BLaER1 (cell line): ENCODE results near the gene MACROH2A1.

Experiments used
- H3K27ac ChIP-seq: shearing (Covaris generic); formaldehyde crosslinking; 2 replicates; pipeline ENCODE4 v1.8.1; 2022
- H3K27me3 ChIP-seq: shearing (Covaris generic); formaldehyde crosslinking; 2 replicates; pipeline ENCODE4 v1.8.1; 2022
- H3K36me3 ChIP-seq: shearing (Covaris generic); formaldehyde crosslinking; 2 replicates; pipeline ENCODE4 v1.8.1; 2022
- H3K4me1 ChIP-seq: shearing (Covaris generic); formaldehyde crosslinking; 2 replicates; pipeline ENCODE4 v1.8.1; 2022
- H3K4me2 ChIP-seq: shearing (Covaris generic); formaldehyde crosslinking; 2 replicates; pipeline ENCODE4 v1.8.1; 2022
- H3K4me3 ChIP-seq: shearing (Covaris generic); formaldehyde crosslinking; 2 replicates; pipeline ENCODE4 v1.8.1; 2022
- H3K9ac ChIP-seq: shearing (Covaris generic); formaldehyde crosslinking; 2 replicates; pipeline ENCODE4 v1.8.1; 2022
- H3K9me3 ChIP-seq: shearing (Covaris generic); formaldehyde crosslinking; 2 replicates; pipeline ENCODE4 v1.8.1; 2022
- H4K20me1 ChIP-seq: shearing (Covaris generic); formaldehyde crosslinking; 2 replicates; pipeline ENCODE4 v1.8.1; 2022
- Cebpa-rat ChIP-seq: shearing (Covaris generic); IDR thresholded peaks from 2 replicates; pipeline ENCODE4 v1.8.1; 2022

MACROH2A1 gene

DNA sequence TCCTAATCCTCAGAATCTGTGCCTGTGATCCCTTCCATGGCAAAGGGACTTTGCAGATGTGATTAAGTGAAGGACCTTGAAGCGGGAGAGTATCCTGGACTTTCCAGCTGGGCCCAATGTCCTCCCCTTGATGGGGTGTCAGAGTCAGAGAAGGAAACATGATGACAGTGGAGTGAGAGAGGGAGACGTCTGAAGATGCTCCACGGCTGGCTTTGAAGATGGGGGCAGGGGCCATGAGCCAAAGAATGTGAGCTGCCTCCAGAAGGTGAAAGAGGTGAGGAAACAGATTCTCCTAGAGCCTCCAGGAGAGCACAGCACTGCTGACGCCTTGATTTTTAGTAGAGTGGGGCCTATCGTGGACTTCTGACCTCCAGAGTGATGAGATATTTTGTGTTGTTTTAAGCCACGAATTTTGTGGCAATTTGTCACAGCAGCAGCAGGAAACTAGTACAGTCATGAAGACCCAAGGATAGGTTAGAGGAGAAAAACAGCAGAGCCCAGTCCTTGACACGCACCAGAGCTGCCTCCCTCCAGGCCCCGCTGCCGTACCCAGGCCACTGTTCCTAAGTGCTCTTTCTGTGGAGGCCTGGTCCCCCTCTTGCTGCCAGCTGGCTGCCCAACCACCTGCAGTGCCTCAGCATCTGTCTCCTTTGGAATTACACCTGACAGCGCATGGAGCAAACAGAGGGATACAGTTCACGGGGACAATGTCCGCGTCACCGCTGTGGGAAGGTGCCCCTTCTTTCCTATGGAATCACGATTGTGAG, 78.1 kb downstream of the MACROH2A1 start:
- H3K4me3 ChIP-seq: no peak overlapping the region
- no peak overlapping the region for H3K9ac ChIP-seq
- H3K4me2 ChIP-seq: no peak overlapping the region
- H3K9me3 ChIP-seq: no peaks in the 10 kb centered on the region
- no peaks in the 10 kb centered on the region for H3K27me3 ChIP-seq
- no peaks in the 10 kb centered on the region for H3K36me3 ChIP-seq
- H4K20me1 ChIP-seq: no peaks in the 10 kb centered on the region
- H3K27ac ChIP-seq: no peak overlapping the region
- H3K4me1 ChIP-seq: no peaks in the 10 kb centered on the region
- TF ChIP-seq Cebpa-rat: no peak

DNA sequence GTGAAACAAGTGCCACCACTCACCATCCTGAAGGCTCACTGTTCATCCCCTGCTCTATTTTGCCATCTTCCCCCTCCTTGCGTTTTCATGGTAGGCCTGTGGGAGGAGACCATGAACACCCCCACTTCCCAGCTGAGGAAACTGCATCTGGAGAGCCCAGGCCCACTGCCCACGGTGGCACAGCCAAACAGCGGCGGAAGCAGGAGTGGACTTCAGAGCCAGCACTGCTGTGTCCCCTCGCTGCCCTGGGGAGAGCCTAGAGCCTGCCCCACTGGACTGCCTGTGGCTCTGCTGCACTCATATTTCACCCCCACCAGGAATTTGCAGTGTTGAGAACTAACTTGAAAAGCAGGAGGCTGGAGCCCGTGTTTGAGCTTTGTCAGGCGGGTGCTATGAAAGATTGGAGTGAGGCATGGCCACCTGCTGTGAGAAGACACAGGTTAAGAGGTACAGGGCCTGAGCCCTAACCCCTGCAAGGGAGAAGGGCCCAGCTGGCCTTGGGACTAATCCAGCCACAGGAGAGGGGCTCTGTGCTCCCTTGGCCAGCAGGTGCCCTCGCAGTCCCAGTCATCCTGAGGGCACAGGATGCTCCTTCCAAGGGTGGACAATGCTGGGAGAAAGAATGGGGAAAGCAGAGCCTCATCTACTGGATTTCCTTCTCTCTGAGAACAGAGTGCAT, 79.0 kb downstream of the MACROH2A1 start:
- Histone ChIP-seq H3K27me3 (no peaks in the 10 kb centered on the region), H3K4me3 (no peak overlapping the region), H4K20me1 (no peaks in the 10 kb centered on the region), H3K27ac (no peak overlapping the region), H3K36me3 (no peaks in the 10 kb centered on the region), H3K4me2 (no peak overlapping the region), H3K4me1 (no peaks in the 10 kb centered on the region), H3K9me3 (no peaks in the 10 kb centered on the region), H3K9ac (no peak overlapping the region)
- no peak for TF ChIP-seq Cebpa-rat

DNA sequence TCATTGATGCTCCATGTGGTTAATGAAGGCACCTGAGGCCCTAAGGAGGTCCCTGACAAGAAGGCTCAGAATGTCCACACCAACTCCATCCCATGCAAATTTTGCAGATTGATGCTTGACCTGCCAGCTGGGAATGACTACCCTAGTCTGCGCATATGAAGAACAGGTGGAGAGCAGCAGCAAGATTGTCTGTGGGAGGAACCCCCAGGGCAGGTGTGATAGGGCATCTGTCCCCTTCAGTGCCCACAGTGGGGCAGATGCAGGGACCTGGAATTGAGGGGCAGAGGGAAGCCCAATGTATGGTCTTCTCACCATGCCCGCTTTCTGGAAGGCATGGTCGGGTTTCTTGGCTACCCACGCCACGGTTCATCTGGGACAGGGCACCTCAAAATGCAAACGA, 79.6 kb downstream of the MACROH2A1 start:
- Histone ChIP-seq H3K4me1 (no peaks in the 10 kb centered on the region), H3K27ac (no peak overlapping the region), H3K4me2 (no peak overlapping the region), H3K4me3 (no peak overlapping the region), H3K9ac (no peak overlapping the region), H3K27me3 (no peaks in the 10 kb centered on the region), H4K20me1 (no peaks in the 10 kb centered on the region), H3K36me3 (no peaks in the 10 kb centered on the region), H3K9me3 (no peaks in the 10 kb centered on the region)
- TF ChIP-seq Cebpa-rat: no peak

DNA sequence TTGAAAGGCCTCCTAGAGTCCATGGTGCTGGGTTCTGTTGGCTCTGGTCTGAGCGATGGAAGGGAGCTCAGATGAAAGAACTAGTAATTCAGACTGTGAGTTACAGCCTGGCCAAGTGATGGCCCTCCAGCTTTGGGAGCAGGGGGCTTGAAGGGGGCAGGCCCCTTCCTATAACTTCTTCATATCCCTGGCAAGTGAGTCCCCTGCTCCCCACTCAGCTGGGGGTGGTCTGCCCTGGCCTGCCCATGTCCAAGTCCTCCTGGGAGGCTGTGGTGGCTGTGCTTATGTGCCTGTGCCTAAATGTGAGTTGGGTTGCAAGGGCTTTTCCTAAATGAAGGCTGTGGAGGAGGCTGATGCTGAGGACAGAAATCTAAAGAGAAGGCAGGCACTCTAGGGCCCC, 80.1 kb downstream of the MACROH2A1 start:
- no peaks in the 10 kb centered on the region for H3K27me3 ChIP-seq
- no peak overlapping the region for H3K4me2 ChIP-seq
- H3K4me3 ChIP-seq: no peak overlapping the region
- TF ChIP-seq Cebpa-rat: no peak
- no peaks in the 10 kb centered on the region for H4K20me1 ChIP-seq
- no peaks in the 10 kb centered on the region for H3K9me3 ChIP-seq
- no peak overlapping the region for H3K27ac ChIP-seq
- no peaks in the 10 kb centered on the region for H3K36me3 ChIP-seq
- no peak overlapping the region for H3K9ac ChIP-seq
- H3K4me1 ChIP-seq: no peaks in the 10 kb centered on the region

DNA sequence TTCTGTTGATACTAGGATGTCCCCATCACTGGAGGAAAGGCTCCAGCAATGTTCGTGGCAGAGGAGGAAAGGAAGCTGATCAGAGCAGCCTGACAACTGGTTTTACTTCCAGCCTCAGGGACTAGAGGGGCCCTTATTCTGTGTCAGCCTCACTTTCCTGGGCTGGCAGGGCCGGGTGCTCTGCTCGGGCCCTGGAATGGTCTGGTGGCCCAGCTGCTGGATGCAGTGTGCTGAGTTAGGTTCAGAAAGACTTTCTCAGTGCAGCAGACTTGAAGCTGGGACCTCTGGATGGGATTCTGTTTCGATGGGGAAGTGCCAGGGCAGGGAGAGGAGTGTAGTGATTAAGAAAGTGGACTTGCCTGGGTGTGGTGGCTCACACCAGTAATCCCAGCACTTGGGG, 81.0 kb downstream of the MACROH2A1 start:
- Histone ChIP-seq H3K27me3 (no peaks in the 10 kb centered on the region), H3K36me3 (no peaks in the 10 kb centered on the region), H3K4me1 (no peaks in the 10 kb centered on the region), H3K4me3 (no peak overlapping the region), H3K4me2 (no peak overlapping the region), H4K20me1 (no peaks in the 10 kb centered on the region), H3K9ac (no peak overlapping the region), H3K9me3 (no peaks in the 10 kb centered on the region), H3K27ac (no peak overlapping the region)
- no peak for TF ChIP-seq Cebpa-rat

DNA sequence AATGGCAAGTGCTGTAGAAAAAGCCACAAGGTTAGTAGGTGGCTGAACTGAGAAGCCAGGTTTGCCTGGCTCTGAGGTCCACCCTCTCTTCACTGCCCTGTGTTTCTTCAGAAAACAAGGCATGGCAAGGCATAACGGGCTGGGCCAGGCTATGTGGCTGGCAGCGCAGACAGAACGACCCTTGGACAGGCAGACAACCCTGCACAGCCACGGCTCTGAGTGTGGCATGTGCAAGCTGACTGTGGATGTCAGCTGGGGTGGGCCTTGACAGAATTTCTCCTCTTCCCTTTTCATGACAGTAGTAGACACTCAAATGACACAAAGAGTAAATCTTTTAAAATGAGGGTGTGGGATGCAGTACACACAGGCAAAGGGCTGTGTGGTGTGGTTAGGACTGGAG, 81.7 kb downstream of the MACROH2A1 start:
- H3K27ac ChIP-seq: no peak overlapping the region
- no peaks in the 10 kb centered on the region for H3K4me1 ChIP-seq
- H3K4me2 ChIP-seq: no peak overlapping the region

DNA sequence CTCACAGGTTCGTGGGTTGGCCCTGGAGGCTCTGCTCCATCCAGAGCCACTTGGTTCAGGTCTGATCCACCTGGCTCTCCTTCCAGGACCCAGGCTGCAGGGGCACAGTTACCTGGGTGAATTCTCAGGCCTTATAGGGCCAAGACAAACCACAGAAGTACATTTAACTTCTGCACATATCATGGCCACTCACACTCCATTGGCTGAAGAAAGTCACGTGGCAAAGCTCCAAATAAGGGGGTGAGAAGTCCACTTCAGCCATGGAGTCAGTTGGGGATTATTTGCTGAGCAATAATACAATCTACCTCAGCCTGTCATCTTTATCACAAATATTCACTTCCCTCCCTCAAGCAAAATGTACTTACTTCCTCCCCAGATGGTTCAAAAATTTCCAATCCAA, 83.6 kb downstream of the MACROH2A1 start:
- Histone ChIP-seq H3K4me2 (no peak overlapping the region), H3K36me3 (no peaks in the 10 kb centered on the region), H3K4me1 (no peaks in the 10 kb centered on the region), H3K9ac (no peak overlapping the region), H3K27ac (no peak overlapping the region), H3K27me3 (no peaks in the 10 kb centered on the region), H3K4me3 (no peak overlapping the region), H4K20me1 (no peaks in the 10 kb centered on the region), H3K9me3 (no peaks in the 10 kb centered on the region)
- TF ChIP-seq Cebpa-rat: no peak

More for the DNA sequence above, 81.7 kb downstream of the MACROH2A1 start:
- Histone ChIP-seq H3K9me3 (no peaks in the 10 kb centered on the region), H3K9ac (no peak overlapping the region), H3K4me3 (no peak overlapping the region), H3K27me3 (no peaks in the 10 kb centered on the region), H3K36me3 (no peaks in the 10 kb centered on the region), H4K20me1 (no peaks in the 10 kb centered on the region)
- no peak for TF ChIP-seq Cebpa-rat

DNA sequence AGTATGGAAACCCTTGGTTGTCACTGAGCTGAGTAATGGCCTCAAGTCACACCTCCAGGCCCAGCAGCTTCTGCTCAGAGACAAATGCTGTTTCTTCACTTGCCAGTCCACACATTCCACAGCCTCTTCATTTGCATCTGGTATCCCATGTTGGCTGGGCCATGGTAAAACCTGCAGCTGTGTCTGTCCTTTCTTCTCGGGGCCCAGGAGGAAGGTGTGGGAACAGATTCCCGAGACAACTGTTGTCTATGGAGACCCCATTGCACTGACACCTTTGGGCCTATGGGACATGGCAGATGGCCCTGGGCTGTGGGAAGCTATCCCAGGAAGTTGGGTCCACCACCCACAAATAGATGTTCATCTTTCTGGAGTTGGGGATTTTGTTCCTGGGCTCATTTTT, 85.1 kb downstream of the MACROH2A1 start:
- Histone ChIP-seq H3K4me1 (no peaks in the 10 kb centered on the region), H3K9ac (no peak overlapping the region), H3K36me3 (no peaks in the 10 kb centered on the region), H3K27me3 (no peaks in the 10 kb centered on the region), H3K9me3 (no peaks in the 10 kb centered on the region), H3K27ac (no peak overlapping the region), H4K20me1 (no peaks in the 10 kb centered on the region), H3K4me3 (no peak overlapping the region), H3K4me2 (no peak overlapping the region)
- TF ChIP-seq Cebpa-rat: no peak

DNA sequence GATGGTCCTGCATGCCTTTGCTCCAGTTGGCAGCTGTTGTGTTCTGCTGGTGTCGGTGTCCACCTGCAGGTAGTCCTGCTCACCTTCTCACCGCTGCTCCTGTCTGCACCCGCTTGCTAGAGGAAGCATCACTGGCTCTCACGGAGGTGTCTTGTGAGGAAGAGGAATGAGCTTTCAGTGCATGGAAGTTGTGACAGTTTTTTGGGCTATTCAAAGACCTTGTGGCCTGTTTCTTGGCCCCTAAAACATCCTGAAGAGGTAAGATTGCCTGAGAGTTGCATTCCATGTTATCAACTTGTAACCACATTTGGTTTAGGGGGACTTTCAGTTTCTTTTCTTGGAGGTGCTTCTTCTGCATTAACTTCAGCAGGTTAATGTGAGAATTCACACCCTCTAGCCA, 85.6 kb downstream of the MACROH2A1 start:
- H3K9ac ChIP-seq: no peak overlapping the region
- H3K27me3 ChIP-seq: no peaks in the 10 kb centered on the region
- no peak overlapping the region for H3K4me3 ChIP-seq
- no peak for TF ChIP-seq Cebpa-rat
- H3K4me2 ChIP-seq: no peak overlapping the region
- no peaks in the 10 kb centered on the region for H3K9me3 ChIP-seq
- no peaks in the 10 kb centered on the region for H3K36me3 ChIP-seq
- no peaks in the 10 kb centered on the region for H3K4me1 ChIP-seq
- no peaks in the 10 kb centered on the region for H4K20me1 ChIP-seq
- H3K27ac ChIP-seq: no peak overlapping the region

DNA sequence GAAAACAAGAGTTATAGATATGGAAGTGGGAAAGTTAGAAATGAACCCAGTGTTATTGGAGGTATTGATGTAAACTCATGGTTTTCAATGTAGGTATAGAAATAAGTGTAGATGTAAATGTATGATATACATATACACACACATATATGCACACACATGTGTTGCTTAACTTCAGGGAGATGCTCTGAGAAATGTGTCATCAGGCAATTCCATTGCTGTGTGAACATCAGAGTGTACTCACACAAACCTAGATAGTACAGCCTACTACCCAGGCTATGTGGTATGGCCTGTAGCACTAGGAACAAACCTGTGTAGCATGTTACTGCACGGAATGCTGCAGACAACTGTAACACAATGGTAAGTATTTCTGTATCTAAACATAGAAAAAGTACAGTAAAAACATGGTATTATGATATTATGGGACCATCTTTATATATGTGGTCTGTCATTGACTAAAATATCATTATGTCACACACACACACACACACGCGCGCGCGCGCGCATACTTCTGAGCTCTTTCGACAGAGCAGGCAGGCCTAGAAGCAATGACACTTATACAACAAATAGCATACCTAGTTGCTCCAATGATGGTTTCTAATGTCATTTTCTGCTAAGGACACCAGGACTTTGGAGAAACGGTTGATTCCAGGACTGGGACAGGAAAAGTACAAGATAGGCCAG, 86.6 kb downstream of the MACROH2A1 start:
- no peaks in the 10 kb centered on the region for H3K27me3 ChIP-seq
- H3K4me3 ChIP-seq: no peak overlapping the region
- no peak overlapping the region for H3K27ac ChIP-seq
- H3K9ac ChIP-seq: no peak overlapping the region
- H3K36me3 ChIP-seq: no peaks in the 10 kb centered on the region
- no peaks in the 10 kb centered on the region for H3K9me3 ChIP-seq
- no peak overlapping the region for H3K4me2 ChIP-seq
- no peaks in the 10 kb centered on the region for H3K4me1 ChIP-seq
- no peak for TF ChIP-seq Cebpa-rat
- H4K20me1 ChIP-seq: no peaks in the 10 kb centered on the region
